ENCODE results near the gene CNBD2.
"Not testable (repeated sequence)": the region's sequence is repeated elsewhere in the genome, so short reads cannot be mapped to it uniquely, and the experiment has no call there.

Gene CNBD2

GRCh38 chr20:35967979-35968640 is at the start of gene CNBD2:
Gene CNBD2 (plus strand): TSS chr20:35968590. CDS start chr20:35968763, 173 bp downstream.
- no peak for DNase-seq

GRCh38 chr20:35920523-35920922 is 47.9 kb upstream of the CNBD2 start:
- DNase-seq: no peak

GRCh38 chr20:35929301-35929700 is 39.1 kb upstream of the CNBD2 start:
- no peak for DNase-seq

- DNase-seq: no peak
Observed at GRCh38 chr20:35934050-35934449, 34.3 kb upstream of the CNBD2 start.

GRCh38 chr20:35939264-35939663 is 29.1 kb upstream of the CNBD2 start:
- DNase-seq: no peak

GRCh38 chr20:35941620-35942019 is 26.8 kb upstream of the CNBD2 start:
- no peak for DNase-seq

GRCh38 chr20:35942243-35942642 is 26.1 kb upstream of the CNBD2 start:
- DNase-seq: no peak

- no peak for DNase-seq
Observed at GRCh38 chr20:35947489-35947888, 20.9 kb upstream of the CNBD2 start.

- DNase-seq: no peak
Observed at GRCh38 chr20:35947907-35948306, 20.5 kb upstream of the CNBD2 start.

- no peak for DNase-seq
Observed at GRCh38 chr20:35950093-35950492, 18.3 kb upstream of the CNBD2 start.

GRCh38 chr20:35952080-35952479 is 16.3 kb upstream of the CNBD2 start:
- not testable (repeated sequence) for DNase-seq

GRCh38 chr20:35952480-35953386 is 15.7 kb upstream of the CNBD2 start:
- DNase-seq: no peak

- DNase-seq: no peak
Observed at GRCh38 chr20:35953387-35954199, 14.8 kb upstream of the CNBD2 start.

- peak; percentile 97 for DNase-seq
Observed at GRCh38 chr20:35954200-35954906, 14.0 kb upstream of the CNBD2 start, which contains the start of gene SCAND1. Gene SCAND1 (minus strand): TSS chr20:35954502. CDS start chr20:35954284, 218 bp downstream.

- DNase-seq: no peak
Observed at GRCh38 chr20:35954907-35955251, 13.5 kb upstream of the CNBD2 start.

GRCh38 chr20:35956616-35957015 is 11.8 kb upstream of the CNBD2 start:
- no peak for DNase-seq

GRCh38 chr20:35959291-35959690 is 9.1 kb upstream of the CNBD2 start:
- DNase-seq: not testable (repeated sequence)

- no peak for DNase-seq
Observed at GRCh38 chr20:35963878-35964277, 4.5 kb upstream of the CNBD2 start.

GRCh38 chr20:35968930-35969329 is 540 bp downstream of the CNBD2 start:
- no peak for DNase-seq

- DNase-seq: no peak
Observed at GRCh38 chr20:35971981-35972380, 3.6 kb downstream of the CNBD2 start.

- DNase-seq: no peak
Observed at GRCh38 chr20:35972462-35972861, 4.1 kb downstream of the CNBD2 start.

GRCh38 chr20:35974256-35974655 is 5.9 kb downstream of the CNBD2 start:
- DNase-seq: no peak
